ENCODE results near the gene AXL.

AXL gene

DNA sequence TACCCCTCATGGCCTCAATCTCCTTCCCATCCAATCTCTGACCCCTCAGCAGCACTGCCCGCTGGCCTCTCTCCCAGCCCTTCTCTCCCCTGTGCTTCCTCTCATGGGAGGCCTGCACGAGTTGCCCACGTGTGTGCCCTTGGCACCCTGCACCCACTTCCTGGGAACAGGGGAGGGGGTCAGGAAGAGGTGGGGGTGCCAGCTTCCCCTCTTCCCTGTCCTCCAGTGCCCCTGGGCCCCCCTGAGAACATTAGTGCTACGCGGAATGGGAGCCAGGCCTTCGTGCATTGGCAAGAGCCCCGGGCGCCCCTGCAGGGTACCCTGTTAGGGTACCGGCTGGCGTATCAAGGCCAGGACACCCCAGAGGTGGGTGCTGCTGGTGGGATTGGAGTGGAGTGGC is 19.2 kb downstream of the AXL start:
- no peak for DNase-seq

DNA sequence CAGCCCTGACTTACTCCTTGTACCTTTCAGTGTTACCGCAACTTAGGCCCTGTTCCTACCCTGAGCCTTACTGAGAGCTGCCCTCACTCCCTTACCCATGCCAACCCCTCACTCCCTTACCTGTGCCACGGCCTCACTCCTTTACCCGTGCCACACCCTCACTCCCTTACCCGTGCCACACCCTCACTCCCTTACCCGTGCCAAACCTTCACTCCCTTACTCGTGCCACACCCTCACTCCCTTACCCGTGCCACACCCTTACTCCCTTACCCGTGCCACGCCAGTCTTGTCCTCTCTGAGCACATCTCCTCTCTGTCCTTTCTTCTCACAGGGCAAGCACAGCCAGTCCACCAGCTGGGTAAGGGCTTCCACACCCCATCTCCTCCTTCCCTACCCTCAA is 20.3 kb downstream of the AXL start:
- DNase-seq = no peak

DNA sequence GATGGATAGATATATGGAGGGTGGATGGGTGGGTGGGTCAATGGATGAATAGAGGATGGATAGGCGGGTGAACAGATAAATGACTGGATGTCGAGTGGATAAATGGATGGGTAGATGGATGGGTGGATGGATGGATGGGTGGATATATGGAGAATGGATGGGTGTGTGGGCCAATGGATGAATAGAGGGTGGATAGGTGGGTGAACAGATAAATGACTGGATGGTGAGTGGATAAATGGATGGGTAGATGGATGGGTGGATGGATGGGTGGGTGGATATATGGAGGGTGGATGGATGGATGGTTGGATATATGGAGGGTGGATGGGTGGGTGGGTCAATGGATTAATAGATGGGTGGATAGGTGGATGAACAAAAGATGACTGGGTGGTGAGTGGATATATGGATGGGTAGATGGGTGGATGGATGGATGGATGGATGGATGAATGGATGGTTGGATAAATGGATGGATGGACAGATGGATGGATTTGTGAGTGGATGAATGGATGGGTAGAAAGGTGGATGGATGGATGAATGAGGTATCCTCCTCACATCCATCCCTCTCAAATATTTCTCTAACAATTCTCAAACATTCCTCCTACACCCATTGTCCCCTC is 21.0 kb downstream of the AXL start:
- no peak for DNase-seq

DNA sequence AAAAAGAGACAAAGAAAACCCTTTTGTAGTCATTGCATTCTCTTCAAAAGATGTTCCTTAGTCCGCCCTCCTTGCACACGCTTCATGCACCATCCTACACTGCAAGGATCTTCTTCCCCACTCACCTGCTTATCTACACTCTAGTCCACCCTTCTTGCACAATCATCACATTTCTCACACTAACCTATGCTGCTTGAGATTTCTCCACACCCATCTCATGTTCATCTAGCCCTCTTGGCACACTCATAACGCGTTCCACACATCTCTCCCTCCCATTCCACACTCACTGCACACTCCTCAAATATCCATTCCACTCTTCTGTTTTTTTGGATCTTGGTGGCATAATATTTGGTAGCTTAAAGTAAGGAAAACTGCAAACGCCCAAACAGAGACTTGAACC is 22.8 kb downstream of the AXL start:
- DNase-seq = no peak

DNA sequence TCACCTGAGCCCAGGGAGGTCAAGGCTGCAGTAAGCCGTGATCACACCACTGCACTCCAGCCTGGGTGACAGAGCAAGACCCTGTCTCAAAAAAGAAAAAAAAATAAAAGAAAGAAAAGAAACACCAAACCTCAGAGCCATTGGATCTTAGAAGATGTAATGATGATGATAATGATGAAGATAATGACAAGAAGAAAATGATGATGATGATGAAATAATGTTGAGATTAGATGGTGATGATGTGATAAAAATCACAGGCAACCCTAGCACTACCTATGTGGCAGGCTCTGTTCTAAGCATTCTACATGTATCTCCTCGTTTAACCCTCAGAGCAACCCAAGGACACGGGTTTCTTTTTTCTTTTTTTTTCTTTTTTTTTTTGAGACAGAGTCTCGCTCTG is 25.1 kb downstream of the AXL start:
- no peak for DNase-seq

DNA sequence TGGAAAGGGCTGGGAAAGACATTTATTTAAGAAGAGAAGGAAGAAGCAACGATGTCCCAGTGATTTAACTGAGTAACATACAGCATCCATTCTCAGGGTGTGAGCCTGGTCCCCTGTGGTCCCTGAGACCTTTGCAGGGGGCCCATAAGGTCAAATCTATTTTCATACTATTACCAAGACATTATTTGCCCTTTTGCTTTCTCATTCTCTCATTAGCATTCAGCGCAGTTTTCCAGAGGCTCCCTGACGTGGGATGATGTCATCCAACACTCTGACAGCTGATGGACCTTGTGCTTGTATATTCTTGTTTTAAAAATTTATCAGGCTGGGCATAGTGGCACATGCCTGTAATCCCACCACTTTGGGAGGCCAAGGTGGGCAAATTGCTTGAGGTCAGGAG is 26.8 kb downstream of the AXL start:
- no peak for DNase-seq

DNA sequence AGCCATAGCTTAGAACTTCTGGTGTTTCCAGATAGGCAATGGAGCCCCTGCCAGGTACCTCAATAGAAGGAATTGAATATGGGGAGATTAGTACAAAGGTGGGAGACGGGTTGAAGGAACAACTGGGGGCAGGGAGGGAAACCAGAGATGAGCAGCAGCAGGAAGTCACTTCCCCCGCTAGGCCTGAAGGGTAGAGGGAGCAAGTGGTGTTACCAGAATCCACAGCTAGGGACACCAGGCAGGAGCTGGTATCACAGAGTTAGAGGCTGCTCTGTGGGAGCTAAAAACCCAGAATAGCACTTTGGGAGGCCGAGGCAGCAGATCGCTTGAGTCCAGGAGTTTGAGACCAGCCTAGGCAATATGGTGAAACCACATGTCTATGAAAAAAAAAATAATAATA is 29.9 kb downstream of the AXL start:
- DNase-seq = no peak

DNA sequence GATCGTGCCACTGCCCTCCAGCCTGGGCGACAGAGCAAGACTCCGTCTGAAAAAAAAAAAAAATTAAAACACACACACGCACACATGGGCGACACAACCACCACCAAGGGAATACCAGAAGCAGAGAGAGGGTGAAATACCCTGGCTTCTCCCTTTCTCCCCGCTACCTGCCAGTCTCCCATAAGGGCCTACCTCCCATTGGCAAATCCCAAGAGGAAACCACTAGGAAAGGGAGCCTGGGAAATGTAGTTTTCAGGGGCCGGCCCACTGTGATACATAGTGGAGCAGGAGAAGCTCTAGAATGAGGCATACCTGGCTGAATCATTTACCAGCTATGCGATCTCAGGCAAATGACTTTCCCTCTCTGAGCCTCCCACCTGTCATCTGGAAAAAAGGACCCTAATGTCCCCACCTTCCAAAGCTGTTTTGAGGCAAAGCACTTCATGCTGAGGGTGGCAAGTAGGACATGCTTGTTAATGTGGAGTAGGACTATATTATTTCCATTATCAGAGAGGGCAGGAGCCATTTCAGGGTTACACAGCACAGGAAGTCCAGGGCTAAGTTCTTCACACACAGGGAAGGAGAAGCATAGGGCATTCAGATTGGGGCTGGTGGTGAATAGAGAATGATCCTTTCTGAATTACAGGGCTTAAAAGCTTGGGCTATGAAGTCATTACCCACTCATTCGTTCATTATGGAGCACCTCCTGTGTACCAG is 30.8 kb downstream of the AXL start:
- DNase-seq = no peak

DNA sequence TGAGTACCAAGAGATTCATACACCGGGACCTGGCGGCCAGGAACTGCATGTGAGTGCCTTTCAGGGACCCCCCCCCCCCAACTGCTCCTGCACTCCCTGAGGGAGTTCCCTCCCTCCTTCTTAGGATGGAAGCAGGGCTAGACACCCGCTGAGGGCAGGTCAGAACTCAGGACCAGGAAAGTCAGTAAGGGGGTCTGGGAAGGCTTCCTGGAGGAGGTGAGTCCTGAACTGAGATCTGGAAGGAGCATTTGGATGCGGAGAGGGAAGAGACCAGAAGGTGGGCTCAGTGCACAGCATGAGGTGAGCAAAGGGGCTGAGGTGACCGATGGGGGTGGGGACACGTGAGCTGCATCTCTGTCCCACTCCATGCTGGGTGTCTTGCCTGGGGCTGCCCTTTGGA is 34.6 kb downstream of the AXL start:
- no peak for DNase-seq

DNA sequence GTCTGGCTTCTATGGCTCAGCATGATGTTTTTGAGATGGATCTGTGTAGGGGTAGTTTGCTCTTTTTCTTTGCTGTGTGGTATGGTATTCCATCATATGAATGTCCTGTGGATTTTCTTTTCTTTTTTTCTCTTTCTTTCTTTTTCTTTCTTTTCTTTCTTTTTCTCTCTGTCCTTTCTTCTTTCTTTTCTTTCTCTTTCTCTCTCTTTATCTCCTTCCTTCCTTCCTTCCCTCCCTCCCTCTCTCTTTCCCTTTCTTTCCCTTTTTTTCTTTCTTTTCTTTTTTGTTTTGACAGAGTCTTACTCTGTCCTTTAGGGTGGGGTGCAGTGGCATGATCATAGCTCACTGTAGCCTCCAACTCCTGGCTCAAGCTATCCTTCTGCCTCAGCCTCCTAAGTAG is 36.1 kb downstream of the AXL start:
- no peak for DNase-seq

DNA sequence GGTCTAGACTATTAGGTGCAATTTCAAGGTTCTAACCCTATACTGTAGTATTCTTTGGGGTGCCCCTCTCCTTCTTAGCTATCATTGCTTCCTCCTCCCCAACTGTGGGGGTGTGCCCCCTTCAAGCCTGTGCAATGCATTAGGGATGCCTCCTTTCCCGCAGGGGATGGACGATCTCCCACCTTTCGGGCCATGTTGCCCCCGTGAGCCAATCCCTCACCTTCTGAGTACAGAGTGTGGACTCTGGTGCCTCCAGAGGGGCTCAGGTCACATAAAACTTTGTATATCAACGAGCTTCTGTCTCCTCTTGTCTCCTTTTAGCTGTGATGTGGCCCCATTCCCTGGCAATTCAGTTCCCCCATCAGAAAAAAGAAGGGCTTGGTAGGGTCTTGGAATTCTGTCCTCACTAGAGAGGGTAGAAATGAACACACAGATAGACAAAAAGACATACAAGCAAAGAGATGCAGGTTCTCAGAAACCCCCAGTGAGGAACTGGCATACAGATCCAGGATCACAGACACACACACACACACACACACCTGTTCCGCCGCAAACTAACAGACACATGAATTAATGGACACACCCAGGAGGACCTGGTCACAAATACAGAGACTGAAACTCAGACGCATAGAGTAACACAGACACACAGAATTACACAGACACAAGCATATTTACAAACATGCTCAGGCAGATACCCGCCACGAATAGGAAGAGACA is 42.6 kb downstream of the AXL start:
- no peak for DNase-seq

DNA sequence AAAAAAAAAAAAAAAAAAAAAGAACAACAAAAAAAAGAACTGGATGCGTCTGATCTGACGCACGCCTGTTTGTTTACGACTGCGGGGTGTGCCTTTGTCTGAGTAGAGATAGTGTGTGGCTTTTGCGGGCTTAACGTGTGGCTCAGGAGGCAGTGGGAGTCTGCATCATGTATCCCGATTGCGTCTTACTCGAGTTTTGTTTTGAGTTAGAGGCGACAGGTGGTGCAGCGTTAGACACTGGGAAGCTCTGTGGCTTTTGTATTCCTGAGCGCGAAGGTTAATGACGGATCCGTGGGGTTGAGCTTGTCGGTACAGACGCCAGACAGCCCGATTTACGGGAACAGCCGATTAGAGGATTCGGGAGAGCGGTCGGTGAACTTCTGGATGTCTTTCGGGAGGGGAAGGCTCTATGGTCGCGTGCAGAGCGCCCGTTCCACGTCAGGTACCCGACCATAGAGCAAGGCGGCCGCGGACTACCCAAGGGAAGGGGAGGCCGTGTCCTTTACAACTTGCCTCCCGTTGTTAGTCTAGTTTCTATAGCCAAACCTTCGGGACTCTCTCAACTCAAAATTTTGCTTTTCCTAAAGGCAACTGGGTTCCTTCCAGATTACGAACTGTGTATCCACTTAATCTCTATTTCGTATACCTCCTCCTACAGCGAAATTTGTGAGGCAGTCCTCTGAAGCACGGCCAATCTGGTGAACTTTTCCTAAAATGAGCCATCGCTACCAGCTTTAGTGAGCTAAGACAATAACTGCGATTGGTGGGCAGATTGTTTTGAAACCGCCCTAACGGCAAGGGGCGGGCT is 44.2 kb downstream of the AXL start:
- peak; percentile 86 for DNase-seq

DNA sequence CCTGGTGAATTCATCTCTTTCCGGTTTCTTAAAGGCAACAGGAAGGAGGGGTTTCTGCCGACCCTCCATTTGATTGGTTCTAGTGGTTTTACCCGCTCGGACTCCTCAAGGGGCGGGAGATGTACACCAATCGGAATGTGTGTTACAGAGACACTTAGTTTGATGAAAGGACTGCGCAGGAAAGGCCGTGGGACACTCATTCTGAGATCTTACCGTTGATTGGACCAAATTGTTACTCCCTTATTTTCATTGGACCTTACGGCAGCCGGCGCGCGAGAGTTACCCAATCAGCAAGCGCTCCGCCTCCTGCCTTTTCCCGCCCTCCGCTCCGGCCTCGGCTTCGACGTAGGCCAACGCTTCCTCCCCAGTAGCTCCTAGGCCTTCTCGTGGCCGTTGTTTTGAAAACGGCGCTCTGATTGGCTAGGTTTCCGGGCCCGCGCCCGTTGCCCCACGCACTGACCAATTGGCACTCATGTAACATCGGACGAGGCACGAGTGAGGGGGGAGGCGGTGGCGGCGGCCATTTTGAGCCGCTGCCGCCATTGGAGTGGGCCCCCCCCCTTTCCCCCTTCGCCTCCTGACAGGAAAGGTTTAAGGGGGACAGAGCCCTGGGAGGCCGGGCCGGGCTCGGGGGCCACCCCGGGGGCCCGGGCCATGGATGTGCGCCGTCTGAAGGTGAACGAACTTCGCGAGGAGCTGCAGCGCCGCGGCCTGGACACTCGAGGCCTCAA is 45.0 kb downstream of the AXL start, which contains the start of gene HNRNPUL1:
Gene HNRNPUL1, plus strand, starts transcription at position 523 of the 731 bp plus-strand sequence. Its CDS starts 132 bp downstream, at position 655.
- DNase-seq = peak; percentile 100

DNA sequence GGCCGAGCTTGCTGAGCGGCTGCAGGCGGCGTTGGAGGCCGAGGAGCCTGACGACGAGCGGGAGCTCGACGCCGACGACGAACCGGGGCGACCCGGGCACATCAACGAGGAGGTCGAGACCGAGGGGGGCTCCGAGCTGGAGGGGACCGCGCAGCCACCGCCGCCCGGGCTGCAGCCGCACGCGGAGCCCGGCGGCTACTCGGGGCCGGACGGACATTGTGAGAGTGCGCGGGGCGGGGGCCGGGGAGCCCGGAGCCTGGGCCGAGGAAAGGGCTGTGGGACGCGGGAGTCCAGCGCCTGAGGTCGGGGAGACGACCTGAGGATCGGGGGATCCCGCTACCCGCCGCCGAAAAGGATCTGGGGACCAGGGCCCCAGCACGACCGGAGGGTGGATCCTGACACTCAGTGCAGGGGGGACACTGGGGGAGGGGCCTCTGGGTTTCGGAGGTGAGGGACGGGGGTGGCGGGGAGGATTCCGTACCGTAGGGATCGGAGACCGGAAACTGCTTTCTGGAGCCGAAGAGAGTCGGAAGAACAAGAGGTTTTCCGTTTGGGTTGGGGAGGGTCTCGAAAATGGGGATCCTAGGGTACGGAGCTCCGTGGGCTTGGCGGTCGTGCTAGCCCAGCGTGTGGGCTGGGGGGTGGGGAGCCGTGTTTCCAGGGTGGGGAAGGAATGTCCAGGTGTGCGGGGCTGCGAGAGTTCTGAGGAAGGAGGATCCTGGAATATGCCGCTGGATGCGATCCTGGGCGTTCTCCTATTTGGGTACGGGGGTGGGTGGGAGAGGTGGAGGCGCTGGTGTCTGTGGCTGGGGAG is 45.8 kb downstream of the AXL start:
- DNase-seq = peak; percentile 33

DNA sequence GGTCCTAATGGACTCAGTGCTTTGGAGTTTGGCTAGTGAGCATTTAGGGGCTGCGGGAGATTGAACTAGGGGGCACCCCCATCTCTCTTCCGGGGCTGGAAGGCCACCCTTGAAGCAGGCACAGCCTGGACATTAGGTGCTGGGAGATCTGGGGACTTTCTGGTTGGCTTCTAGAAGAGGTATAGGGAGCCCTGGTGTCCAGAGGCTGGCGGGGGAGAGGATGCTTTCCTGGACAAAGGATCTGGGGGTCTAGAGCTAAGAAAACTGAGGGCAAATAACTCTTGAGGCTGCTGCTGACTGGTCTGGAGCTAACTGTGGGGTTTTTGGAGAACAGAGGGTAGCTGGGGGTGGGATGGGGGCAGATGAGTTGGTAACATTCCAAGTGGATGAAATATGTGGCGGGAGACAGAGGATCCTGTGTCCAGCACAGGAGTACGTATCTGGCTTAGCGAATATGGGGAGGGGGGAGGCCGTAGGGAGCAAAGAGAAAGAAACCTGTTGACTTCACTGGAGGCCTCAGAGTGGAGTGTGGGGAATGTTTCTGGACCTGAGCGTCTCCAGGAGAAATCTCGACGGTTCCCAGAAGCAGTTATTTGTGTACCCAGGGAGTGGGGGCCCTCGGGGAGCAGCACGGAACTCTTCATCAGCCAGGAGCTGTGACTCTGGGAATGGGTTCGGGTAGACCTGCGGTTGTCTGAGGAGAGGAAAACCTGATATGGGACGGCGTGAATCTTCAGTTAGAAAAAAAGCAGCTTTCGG is 46.6 kb downstream of the AXL start:
- no peak for DNase-seq

DNA sequence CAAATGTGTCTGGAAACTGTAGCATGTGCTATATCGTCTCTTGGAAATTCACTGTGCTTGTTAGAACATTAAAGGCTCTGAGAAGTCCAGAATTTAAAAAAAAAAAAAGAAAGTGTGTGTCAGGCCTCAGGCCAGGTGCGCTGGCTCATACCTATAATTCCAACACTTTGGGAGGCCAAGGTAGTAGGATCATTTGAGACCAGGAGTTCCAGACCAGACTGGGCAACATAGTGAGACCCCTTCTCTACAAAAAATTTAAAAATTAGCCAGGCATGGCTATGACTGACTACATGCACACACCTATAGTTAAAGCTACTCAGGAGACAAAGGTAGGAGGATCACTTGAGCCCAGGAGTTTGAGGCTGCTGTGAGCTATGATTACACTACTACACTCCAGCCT is 50.0 kb downstream of the AXL start:
- DNase-seq = no peak

DNA sequence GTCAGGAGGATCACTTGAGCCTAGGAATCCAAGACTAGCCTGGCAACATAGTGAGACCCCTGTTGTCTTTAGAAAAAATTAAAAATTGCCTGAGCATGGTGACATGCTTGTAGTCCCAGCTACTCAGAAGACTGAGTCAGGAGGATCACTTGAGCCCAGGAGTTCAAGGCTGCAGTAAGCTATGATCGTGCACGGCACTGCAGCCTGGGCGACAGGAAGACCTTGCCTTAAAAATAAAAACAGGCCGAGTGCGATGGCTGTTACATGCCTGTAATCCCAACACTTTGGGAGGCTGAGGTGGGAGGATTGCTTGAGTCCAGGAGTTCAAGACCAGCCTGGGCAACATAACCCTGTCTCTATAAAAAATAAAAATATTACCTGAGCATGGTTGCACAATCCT is 50.5 kb downstream of the AXL start:
- no peak for DNase-seq

DNA sequence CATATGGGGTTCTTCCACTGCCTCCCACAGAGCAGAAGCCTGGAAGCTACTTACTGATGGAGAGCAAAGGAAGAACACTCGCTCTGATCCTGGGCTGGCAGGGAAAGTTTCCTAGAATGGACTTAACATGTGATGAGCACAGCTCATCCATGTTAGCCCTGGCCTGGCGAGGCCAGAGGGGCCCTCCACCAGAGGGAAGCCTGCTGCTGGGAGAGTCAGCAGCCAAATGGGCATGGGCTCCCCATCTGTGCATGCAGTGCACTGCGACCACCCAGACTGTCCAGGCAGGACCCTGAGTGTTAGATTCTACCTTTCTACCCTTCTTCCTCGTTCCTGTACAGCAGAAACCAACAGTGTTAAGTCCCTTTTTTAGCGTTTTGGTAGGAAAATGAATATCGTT is 54.1 kb downstream of the AXL start:
- no peak for DNase-seq

DNA sequence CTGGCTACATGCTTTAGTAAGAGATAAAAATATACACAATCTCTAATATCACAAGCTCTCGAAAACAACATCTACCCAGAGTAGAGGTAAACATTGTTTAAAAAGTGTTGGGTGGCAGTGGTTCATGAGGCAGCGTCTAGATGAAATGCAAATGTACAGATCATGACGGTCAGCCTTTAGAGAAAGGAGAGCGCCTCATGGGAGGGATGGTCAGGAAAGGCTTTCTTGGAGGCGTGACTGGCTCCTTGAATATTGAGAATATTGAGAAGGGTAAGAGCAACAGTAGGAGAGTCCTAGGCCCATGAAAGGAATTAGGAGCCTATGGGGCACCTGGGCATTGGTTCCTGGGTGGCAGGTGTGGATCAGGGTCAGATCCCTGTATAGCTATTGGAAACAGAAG is 55.8 kb downstream of the AXL start:
- no peak for DNase-seq

DNA sequence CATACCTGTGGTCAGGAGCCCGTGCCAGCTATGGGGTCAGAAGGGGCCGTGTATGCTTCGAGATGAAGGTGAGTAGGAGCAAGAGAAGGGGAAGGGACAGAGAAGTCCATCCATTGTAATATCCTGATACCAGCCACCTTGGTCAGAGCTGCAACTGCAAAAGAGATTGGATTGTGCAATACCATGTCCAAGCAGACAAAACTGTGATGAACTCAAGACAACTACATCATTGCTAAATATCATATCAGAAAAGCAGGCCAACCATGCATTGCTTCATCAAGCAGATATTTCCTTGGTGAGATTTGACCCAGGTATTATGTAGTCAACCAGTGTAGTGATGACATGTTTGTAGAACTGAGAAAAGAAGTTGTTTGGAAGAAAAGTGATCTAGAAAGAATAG is 57.2 kb downstream of the AXL start:
- DNase-seq = no peak

DNA sequence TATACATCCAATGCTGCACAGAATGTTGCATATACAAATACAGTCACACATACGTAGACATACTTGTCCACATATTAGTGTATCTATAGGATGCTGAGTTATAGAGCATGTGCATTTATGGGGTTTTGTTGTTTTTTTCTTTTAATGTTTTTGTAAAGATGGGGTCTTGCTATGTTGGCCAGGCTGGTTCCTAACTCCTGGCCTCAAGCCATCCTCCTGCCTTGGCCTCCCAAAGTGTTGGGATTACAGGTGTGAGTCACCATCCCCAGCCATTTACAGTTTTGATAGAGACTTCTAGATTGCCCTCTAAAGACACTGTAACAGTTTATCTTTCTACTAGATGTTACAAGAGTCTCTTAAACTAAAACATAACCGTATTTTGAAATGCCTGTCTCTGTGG is 59.5 kb downstream of the AXL start:
- DNase-seq = no peak

Measured in NCI-H2029 (cell line).